Measurements from ENCODE around the gene MPHOSPH8.

- TF ChIP-seq POLR2A (IDR thresholded peaks at IDR 0.05; ENCODE audit: low read depth, low read length) (no peak), POLR2AphosphoS5 (IDR thresholded peaks at IDR 0.05; ENCODE audit: low read depth, low read length) (no peak), SPI1 (IDR thresholded peaks at IDR 0.05; ENCODE audit: low read depth, low read length) (no peak), TAF1 (IDR thresholded peaks at IDR 0.05; ENCODE audit: low read depth, low read length) (no peak), POU2F2 (IDR thresholded peaks at IDR 0.05; ENCODE audit: low read depth, low read length) (no peak)
Observed at GRCh38 chr13:19646063-19646462, 12.6 kb downstream of the MPHOSPH8 start.
